Activated CD4-positive, alpha-beta T cell treated with anti-CD3 and anti-CD28 coated beads, Interleukin-2, amount 10 ng/mL, durations not matched to agents 7 days and 5 days (primary cell): ENCODE data around the gene FGFBP2. TPM values are rescaled to one million over a fixed set of nuclear protein-coding genes. Genes with fewer than 3 reads are reported as not detected.
"Not testable (repeated sequence)": the region's sequence is repeated elsewhere in the genome, so short reads cannot be mapped to it uniquely, and the experiment has no call there.

ENCODE experiments used
- CTCF ChIA-PET: fragments of 350-600 bp; sonication (Branson Sonifier 250); formaldehyde crosslinking; loops from one replicate; lab custom pipeline; 2021; ENCODE audit warnings: antibody characterized with exemption; lab: Charles Lee
- POLR2A ChIA-PET: fragments of 350-600 bp; sonication (Branson Sonifier 250); formaldehyde crosslinking; loops from one replicate; lab custom pipeline; 2021; ENCODE audit warnings: antibody characterized with exemption; lab: Charles Lee
- DNase-seq: peaks from one replicate; pipeline ENCODE4 v3.0.0-alpha.2; 2020
- H3K27ac Mint-ChIP-seq: one replicate; pipeline ENCODE4 v1.8.0; 2021; ENCODE audit warnings: mild to moderate bottlenecking, moderate library complexity, mixed read lengths
- H3K27me3 Mint-ChIP-seq: one replicate; pipeline ENCODE4 v1.8.0; 2021; ENCODE audit warnings: mixed read lengths
- H3K36me3 Mint-ChIP-seq: one replicate; pipeline ENCODE4 v1.8.0; 2021; ENCODE audit warnings: low read depth, mixed read lengths
- H3K4me1 Mint-ChIP-seq: one replicate; pipeline ENCODE4 v1.8.0; 2021; ENCODE audit warnings: mixed read lengths
- H3K4me3 Mint-ChIP-seq: one replicate; pipeline ENCODE4 v1.8.0; 2021; ENCODE audit warnings: mild to moderate bottlenecking, moderate library complexity, mixed read lengths
- H3K9me3 Mint-ChIP-seq: one replicate; pipeline ENCODE4 v1.8.0; 2021; ENCODE audit warnings: mixed read lengths
- total RNA-seq, 2 experiments: library from RNA; stranded (reverse); gene quantifications; one replicate each; pipeline ENCODE4 v1.2.3, GENCODE V29; 2021

The FGFBP2 gene
- total RNA-seq, 2 experiments from 2014 or later = 5.6 to 6.3 TPM

DNA sequence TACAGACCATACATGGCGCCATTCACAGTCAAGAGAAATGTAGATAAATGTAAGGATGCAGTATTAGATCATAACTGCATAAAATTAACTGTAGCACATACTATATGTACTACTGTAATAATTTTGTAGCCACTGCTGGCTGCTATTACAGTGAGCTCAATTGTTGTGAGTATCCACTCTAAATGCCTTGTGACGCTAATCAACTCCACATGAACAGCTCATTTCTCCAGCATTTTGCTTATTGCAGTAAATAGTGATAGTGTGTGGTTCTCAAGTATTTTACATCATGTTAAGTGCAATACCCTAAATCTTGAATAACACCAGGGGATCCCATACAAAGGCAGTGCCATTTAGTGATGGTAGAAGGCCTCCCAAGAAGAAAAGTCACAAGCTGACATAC, 45.7 kb downstream of the FGFBP2 start:
- no peak for DNase-seq
- Mint-ChIP-seq H3K4me1 (no peaks in the 10 kb centered on the region), H3K9me3 (no peaks in the 10 kb centered on the region), H3K27ac (no peak overlapping the region), H3K4me3 (no peak overlapping the region), H3K27me3 (peaks cover 6% of the 10 kb centered on the region), H3K36me3 (no peaks in the 10 kb centered on the region)
- ChIA-PET CTCF (no interaction called here), POLR2A (no interaction called here)

GRCh38 chr4:15916358-15916757, 46.6 kb downstream of the FGFBP2 start:
- H3K36me3 Mint-ChIP-seq, H3K27ac Mint-ChIP-seq, POLR2A ChIA-PET, H3K27me3 Mint-ChIP-seq, DNase-seq, H3K4me3 Mint-ChIP-seq, H3K9me3 Mint-ChIP-seq, H3K4me1 Mint-ChIP-seq: not testable (repeated sequence)
- CTCF ChIA-PET = interaction anchor here (0.9 to 1.5 kb wide), 2 partner anchors 8 to 33 kb away, joined by 3 to 4 read pairs; no protein-coding TSS in a partner anchor

GRCh38 chr4:15914736-15915135, 48.2 kb downstream of the FGFBP2 start:
- ChIA-PET POLR2A (no interaction called here), CTCF (interaction anchor here (1.5 kb wide), 1 partner anchor 10 kb away, joined by 4 read pairs; no protein-coding TSS in a partner anchor)
- Mint-ChIP-seq H3K4me1 (no peaks in the 10 kb centered on the region), H3K4me3 (no peak overlapping the region), H3K27me3 (peaks cover 3% of the 10 kb centered on the region), H3K9me3 (no peaks in the 10 kb centered on the region), H3K27ac (no peak overlapping the region), H3K36me3 (no peaks in the 10 kb centered on the region)
- DNase-seq = no peak

- no peak for DNase-seq
- Mint-ChIP-seq H3K4me1 (no peaks in the 10 kb centered on the region), H3K27me3 (peaks cover 3% of the 10 kb centered on the region), H3K9me3 (no peaks in the 10 kb centered on the region), H3K4me3 (no peak overlapping the region), H3K27ac (no peak overlapping the region), H3K36me3 (no peaks in the 10 kb centered on the region)
- ChIA-PET POLR2A (no interaction called here), CTCF (interaction anchor here (1.1 to 1.4 kb wide), 2 partner anchors 13 to 32 kb away, joined by 3 to 4 read pairs; no protein-coding TSS in a partner anchor)
Observed at GRCh38 chr4:15914291-15914690, 48.7 kb downstream of the FGFBP2 start.

DNA sequence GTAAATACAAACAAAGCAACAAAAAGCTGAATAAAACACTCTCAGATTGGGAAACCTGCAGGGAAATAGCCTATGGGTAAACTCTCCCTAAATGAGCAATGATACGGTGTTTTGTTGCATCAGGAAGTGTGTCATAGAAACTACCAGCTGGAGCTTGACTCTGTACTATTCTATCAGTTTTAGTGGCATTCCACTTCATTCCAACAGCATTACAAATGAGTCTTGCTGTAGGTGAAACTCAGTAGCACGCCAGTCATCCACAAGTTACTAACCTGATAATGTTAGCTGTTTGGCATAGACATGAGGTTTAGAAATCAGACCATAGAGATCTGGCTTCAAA, 49.4 kb downstream of the FGFBP2 start:
- no peak for DNase-seq
- no peaks in the 10 kb centered on the region for H3K4me1 Mint-ChIP-seq
- no peaks in the 10 kb centered on the region for H3K9me3 Mint-ChIP-seq
- CTCF ChIA-PET = interaction anchor here (1.1 to 1.4 kb wide), 2 partner anchors 13 to 31 kb away, joined by 3 to 4 read pairs; no protein-coding TSS in a partner anchor
- no peak overlapping the region for H3K4me3 Mint-ChIP-seq
- POLR2A ChIA-PET = no interaction called here
- H3K27ac Mint-ChIP-seq = no peak overlapping the region
- H3K36me3 Mint-ChIP-seq = no peaks in the 10 kb centered on the region
- peaks cover 6% of the 10 kb centered on the region for H3K27me3 Mint-ChIP-seq

GRCh38 chr4:15912961-15913630, 49.9 kb downstream of the FGFBP2 start:
- DNase-seq = no peak
- peaks cover 10% of the 10 kb centered on the region for H3K27me3 Mint-ChIP-seq
- H3K9me3 Mint-ChIP-seq = no peaks in the 10 kb centered on the region
- no peak overlapping the region for H3K4me3 Mint-ChIP-seq
- ChIA-PET POLR2A (no interaction called here), CTCF (interaction anchor here (1.1 to 1.4 kb wide), 2 partner anchors 12 to 31 kb away, joined by 3 to 4 read pairs; no protein-coding TSS in a partner anchor)
- no peaks in the 10 kb centered on the region for H3K36me3 Mint-ChIP-seq
- H3K27ac Mint-ChIP-seq = no peak overlapping the region
- no peaks in the 10 kb centered on the region for H3K4me1 Mint-ChIP-seq

DNA sequence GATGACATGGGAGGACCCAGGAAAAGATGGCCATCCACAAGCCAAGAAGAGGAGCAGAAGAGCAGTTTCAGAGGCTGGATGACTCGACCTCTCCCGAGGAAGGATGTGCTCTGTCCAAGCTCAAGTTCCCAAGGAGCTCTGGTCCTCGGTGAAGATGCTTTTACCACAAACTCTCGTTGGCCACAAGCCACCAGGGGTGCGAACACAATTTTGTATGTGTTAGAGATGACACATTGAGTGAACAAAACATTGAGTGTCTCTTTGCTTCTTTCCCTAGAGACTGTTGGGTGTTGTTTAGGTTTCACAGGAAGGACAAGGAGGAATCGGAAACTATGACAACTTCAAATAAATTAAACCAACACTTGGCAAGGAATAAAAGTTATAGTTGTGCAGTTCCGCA, 50.7 kb downstream of the FGFBP2 start:
- ChIA-PET CTCF (interaction anchor here (1.0 kb wide), 1 partner anchor 9 kb away, joined by 3 read pairs; no protein-coding TSS in a partner anchor), POLR2A (no interaction called here)
- Mint-ChIP-seq H3K4me1 (no peaks in the 10 kb centered on the region), H3K27ac (no peak overlapping the region), H3K4me3 (no peak overlapping the region), H3K9me3 (no peaks in the 10 kb centered on the region), H3K36me3 (no peaks in the 10 kb centered on the region), H3K27me3 (peaks cover 13% of the 10 kb centered on the region)
- no peak for DNase-seq

Other genes starting within 250 kb of the FGFBP2 start
- 10 to 100 TPM; 87.4 to 95.3 TPM for gene CD38, start 184.8 kb downstream of the FGFBP2 start, total RNA-seq
- gene FGFBP1, start 24.4 kb downstream of the FGFBP2 start, total RNA-seq = not detected
- gene PROM1, start 120.8 kb upstream of the FGFBP2 start, total RNA-seq = not detected